ENCODE measurements around the gene ZSCAN31.

DNA sequence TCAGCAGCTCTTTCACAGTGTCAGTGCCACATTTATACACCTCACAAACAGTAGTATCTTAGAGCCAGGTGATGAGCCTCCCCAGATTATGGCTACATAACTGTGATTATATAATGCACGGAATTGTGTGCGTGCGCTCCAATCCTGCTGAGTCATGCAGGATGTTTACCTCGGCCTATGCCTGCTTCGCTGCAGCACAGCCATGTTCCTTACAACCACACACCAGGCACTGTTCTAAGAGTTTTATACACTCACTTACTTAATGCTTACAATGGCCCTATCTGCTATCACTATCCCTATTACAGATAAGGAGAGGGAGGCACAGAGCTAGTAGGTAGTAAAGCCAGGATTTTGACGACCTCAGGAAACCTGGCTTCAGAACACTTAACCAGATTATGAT lies 21.1 kb upstream of the ZSCAN31 start:
- TF ChIP-seq CTCF (IDR thresholded peaks at IDR 0.05) (no peak), NR3C1 (CRISPR knock-in tag; conservative IDR thresholded peaks at IDR 0.05; ENCODE audit: low read depth) (no peak), USF2 (CRISPR knock-in tag; IDR thresholded peaks at IDR 0.05) (no peak), CREB1 (CRISPR knock-in tag; IDR thresholded peaks at IDR 0.05) (no peak), IRF2 (CRISPR knock-in tag; IDR thresholded peaks at IDR 0.05; ENCODE audit: borderline replicate concordance, low read depth) (no peak), ATF1 (CRISPR knock-in tag; IDR thresholded peaks at IDR 0.05) (no peak), ZNF281 (CRISPR knock-in tag; IDR thresholded peaks at IDR 0.05) (no peak)
- TF ChIP-seq, protein P1, sequence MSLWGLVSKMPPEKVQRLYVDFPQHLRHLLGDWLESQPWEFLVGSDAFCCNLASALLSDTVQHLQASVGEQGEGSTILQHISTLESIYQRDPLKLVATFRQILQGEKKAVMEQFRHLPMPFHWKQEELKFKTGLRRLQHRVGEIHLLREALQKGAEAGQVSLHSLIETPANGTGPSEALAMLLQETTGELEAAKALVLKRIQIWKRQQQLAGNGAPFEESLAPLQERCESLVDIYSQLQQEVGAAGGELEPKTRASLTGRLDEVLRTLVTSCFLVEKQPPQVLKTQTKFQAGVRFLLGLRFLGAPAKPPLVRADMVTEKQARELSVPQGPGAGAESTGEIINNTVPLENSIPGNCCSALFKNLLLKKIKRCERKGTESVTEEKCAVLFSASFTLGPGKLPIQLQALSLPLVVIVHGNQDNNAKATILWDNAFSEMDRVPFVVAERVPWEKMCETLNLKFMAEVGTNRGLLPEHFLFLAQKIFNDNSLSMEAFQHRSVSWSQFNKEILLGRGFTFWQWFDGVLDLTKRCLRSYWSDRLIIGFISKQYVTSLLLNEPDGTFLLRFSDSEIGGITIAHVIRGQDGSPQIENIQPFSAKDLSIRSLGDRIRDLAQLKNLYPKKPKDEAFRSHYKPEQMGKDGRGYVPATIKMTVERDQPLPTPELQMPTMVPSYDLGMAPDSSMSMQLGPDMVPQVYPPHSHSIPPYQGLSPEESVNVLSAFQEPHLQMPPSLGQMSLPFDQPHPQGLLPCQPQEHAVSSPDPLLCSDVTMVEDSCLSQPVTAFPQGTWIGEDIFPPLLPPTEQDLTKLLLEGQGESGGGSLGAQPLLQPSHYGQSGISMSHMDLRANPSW (CRISPR knock-in tag; conservative IDR thresholded peaks at IDR 0.05; ENCODE audit: low read depth) = no peak
- TF ChIP-seq, protein P2, sequence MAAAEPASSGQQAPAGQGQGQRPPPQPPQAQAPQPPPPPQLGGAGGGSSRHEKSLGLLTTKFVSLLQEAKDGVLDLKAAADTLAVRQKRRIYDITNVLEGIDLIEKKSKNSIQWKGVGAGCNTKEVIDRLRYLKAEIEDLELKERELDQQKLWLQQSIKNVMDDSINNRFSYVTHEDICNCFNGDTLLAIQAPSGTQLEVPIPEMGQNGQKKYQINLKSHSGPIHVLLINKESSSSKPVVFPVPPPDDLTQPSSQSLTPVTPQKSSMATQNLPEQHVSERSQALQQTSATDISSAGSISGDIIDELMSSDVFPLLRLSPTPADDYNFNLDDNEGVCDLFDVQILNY (CRISPR knock-in tag; IDR thresholded peaks at IDR 0.05) = no peak
- TF ChIP-seq, protein P3, sequence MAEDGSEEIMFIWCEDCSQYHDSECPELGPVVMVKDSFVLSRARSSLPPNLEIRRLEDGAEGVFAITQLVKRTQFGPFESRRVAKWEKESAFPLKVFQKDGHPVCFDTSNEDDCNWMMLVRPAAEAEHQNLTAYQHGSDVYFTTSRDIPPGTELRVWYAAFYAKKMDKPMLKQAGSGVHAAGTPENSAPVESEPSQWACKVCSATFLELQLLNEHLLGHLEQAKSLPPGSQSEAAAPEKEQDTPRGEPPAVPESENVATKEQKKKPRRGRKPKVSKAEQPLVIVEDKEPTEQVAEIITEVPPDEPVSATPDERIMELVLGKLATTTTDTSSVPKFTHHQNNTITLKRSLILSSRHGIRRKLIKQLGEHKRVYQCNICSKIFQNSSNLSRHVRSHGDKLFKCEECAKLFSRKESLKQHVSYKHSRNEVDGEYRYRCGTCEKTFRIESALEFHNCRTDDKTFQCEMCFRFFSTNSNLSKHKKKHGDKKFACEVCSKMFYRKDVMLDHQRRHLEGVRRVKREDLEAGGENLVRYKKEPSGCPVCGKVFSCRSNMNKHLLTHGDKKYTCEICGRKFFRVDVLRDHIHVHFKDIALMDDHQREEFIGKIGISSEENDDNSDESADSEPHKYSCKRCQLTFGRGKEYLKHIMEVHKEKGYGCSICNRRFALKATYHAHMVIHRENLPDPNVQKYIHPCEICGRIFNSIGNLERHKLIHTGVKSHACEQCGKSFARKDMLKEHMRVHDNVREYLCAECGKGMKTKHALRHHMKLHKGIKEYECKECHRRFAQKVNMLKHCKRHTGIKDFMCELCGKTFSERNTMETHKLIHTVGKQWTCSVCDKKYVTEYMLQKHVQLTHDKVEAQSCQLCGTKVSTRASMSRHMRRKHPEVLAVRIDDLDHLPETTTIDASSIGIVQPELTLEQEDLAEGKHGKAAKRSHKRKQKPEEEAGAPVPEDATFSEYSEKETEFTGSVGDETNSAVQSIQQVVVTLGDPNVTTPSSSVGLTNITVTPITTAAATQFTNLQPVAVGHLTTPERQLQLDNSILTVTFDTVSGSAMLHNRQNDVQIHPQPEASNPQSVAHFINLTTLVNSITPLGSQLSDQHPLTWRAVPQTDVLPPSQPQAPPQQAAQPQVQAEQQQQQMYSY (CRISPR knock-in tag; IDR thresholded peaks at IDR 0.05) = no peak
- TF ChIP-seq, protein P4, sequence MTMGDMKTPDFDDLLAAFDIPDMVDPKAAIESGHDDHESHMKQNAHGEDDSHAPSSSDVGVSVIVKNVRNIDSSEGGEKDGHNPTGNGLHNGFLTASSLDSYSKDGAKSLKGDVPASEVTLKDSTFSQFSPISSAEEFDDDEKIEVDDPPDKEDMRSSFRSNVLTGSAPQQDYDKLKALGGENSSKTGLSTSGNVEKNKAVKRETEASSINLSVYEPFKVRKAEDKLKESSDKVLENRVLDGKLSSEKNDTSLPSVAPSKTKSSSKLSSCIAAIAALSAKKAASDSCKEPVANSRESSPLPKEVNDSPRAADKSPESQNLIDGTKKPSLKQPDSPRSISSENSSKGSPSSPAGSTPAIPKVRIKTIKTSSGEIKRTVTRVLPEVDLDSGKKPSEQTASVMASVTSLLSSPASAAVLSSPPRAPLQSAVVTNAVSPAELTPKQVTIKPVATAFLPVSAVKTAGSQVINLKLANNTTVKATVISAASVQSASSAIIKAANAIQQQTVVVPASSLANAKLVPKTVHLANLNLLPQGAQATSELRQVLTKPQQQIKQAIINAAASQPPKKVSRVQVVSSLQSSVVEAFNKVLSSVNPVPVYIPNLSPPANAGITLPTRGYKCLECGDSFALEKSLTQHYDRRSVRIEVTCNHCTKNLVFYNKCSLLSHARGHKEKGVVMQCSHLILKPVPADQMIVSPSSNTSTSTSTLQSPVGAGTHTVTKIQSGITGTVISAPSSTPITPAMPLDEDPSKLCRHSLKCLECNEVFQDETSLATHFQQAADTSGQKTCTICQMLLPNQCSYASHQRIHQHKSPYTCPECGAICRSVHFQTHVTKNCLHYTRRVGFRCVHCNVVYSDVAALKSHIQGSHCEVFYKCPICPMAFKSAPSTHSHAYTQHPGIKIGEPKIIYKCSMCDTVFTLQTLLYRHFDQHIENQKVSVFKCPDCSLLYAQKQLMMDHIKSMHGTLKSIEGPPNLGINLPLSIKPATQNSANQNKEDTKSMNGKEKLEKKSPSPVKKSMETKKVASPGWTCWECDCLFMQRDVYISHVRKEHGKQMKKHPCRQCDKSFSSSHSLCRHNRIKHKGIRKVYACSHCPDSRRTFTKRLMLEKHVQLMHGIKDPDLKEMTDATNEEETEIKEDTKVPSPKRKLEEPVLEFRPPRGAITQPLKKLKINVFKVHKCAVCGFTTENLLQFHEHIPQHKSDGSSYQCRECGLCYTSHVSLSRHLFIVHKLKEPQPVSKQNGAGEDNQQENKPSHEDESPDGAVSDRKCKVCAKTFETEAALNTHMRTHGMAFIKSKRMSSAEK (CRISPR knock-in tag; IDR thresholded peaks at IDR 0.05; ENCODE audit: borderline replicate concordance) = no peak

All from WTC11 (cell line).